ENCODE data around the gene PALLD.

DNA sequence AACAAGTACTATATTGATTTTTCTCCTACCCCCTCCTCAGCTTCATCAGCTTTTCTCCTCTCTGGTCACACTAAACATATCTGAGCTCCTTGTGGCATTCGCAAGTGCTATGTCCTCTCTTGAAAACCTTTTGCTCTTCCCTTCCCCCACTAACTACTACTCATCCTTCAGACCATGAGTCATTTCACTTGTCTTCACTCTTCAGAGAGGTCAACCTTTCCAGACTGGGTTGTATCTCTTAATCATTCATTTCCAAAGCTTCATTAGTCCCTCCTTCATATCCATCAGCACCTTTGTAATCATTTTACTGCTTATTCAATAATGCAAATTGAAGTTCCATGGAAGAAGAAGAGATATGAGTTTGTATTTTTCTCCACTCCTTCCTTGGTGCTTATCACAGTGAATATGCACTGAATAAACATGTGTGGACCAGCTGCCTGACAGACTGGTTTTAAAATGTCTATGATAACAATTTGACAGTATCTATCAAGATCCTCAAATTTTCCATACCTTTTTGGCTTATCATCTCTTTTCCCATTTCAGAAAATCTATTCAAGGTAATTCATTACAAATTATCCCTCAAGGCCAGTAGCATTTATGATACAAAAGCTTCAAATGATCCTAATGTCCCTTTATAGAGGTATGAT, 45.0 kb upstream of the PALLD start:
- no peak for TF ChIP-seq POLR2A (IDR thresholded peaks at IDR 0.05; ENCODE audit: low read depth)
- TF ChIP-seq, protein P1, sequence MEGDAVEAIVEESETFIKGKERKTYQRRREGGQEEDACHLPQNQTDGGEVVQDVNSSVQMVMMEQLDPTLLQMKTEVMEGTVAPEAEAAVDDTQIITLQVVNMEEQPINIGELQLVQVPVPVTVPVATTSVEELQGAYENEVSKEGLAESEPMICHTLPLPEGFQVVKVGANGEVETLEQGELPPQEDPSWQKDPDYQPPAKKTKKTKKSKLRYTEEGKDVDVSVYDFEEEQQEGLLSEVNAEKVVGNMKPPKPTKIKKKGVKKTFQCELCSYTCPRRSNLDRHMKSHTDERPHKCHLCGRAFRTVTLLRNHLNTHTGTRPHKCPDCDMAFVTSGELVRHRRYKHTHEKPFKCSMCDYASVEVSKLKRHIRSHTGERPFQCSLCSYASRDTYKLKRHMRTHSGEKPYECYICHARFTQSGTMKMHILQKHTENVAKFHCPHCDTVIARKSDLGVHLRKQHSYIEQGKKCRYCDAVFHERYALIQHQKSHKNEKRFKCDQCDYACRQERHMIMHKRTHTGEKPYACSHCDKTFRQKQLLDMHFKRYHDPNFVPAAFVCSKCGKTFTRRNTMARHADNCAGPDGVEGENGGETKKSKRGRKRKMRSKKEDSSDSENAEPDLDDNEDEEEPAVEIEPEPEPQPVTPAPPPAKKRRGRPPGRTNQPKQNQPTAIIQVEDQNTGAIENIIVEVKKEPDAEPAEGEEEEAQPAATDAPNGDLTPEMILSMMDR (IDR thresholded peaks at IDR 0.05): no peak
- TF ChIP-seq POLR2AphosphoS5 (IDR thresholded peaks at IDR 0.05): no peak
- no peak for TF ChIP-seq EP300 (IDR thresholded peaks at IDR 0.05)
